Thyroid gland (tissue), 4 donors: ENCODE results near the gene CDC42BPA.

ENCODE experiments used
- CTCF ChIP-seq, 6 experiments: fragments of 200-600 bp in 3 of 6; fragments of 450-650 bp in 3 of 6; sonication (generic) in 3 of 6; IDR thresholded peaks; one replicate each; pipeline ENCODE4 v1.5.1; 2016 to 2019; ENCODE audit warnings: antibody characterized with exemption in 6 of 6, mild to moderate bottlenecking in 2 of 6, inconsistent platforms in 1 of 6, moderate library complexity in 1 of 6
- POLR2A ChIP-seq, 2 donors: fragments of 450-650 bp; IDR thresholded peaks; one replicate each; pipeline ENCODE4 v1.6.1; 2017; ENCODE audit warnings: antibody characterized with exemption in 2 of 2, mild to moderate bottlenecking in 2 of 2, moderate library complexity in 1 of 2

DNA sequence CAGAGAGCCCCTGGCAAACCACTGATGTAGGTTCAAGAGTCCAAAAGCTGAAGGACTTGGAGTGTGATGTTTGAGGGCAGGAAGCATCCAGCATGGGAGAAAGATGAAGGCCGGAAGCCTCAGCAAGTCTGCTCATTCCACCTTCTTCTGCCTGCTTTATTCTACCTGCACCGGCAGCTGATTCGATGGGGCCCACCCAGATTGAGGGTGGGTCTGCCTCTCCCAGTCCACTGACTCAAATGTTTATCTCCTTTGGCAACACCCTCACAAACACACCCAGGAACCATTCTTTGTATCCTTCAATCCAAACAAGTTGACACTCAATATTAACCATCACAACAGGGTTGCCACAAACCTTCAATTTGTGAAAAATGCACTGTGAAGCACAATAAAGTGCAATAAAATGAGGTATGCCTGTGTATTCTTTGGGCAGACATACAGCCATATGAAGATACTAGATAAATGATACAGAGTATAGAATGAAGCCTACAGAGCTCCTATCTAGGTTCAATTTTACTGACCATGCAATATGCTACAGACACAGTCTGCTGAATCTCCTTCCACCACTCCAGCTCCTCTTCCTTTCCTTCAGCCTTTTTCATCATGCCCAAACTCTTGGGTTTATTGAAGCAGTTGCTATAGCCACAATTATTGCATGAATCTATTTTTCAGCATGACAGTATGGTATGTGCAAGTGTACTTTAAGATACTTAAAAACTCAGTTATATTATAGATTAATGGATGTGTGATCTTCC is 24.0 kb upstream of the CDC42BPA start:
- TF ChIP-seq POLR2A (IDR thresholded peaks at IDR 0.05) (no peak), CTCF (IDR thresholded peaks at IDR 0.05) (no peak)
